ENCODE data around the gene RNF213. TPM values are rescaled to one million over a fixed set of nuclear protein-coding genes. Genes with fewer than 3 reads are reported as not detected.

The RNF213 gene
- total and polyA plus RNA-seq, 2 of the 8 experiments (the other 6 are each of a cell fraction or from before 2014, with no cell fraction given) = 33.8 to 62.8 TPM

- no peak overlapping the region for H4K91ac ChIP-seq (replicated peaks; ENCODE audit: insufficient read length, low read length)
- H2AFZ ChIP-seq (ENCODE audit: low read length) = no peak overlapping the region
- H3K36me3 ChIP-seq (ENCODE audit: control insufficient read depth in 2 of 4, insufficient read depth in 4 of 4, low read length in 3 of 4) = peaks cover 2 to 45% (median 24%) of the 10 kb centered on the region in 4 experiments
- WGBS, 2 experiments (ENCODE audit: extremely low coverage in 1 of 2, insufficient coverage in 1 of 2, insufficient read length in 1 of 2, insufficient replicate concordance in 2 of 2, low coverage in 1 of 2, low lambda C conversion rate in 2 of 2, missing lambda C conversion rate in 1 of 2) = 90% methylated on average over 4 of the region's 4 CpGs; no CpG with 5 or more reads in 1 of the 2 experiments
- H3K27ac ChIP-seq (ENCODE audit: low read depth, low read length) = no peak overlapping the region
- H3K23me2 ChIP-seq (ENCODE audit: low read depth, low read length) = peaks cover 7% of the 10 kb centered on the region; the same call in 1 of the 2 replicates
- no peak overlapping the region for H2BK20ac ChIP-seq (ENCODE audit: low read length)
- 0 out of 4 replicates have a peak, but pooled peaks cover 0 to 4% of the 10 kb centered on the region in 2 experiments for H3K9me3 ChIP-seq (ENCODE audit: insufficient read depth in 2 of 2, low read depth in 1 of 2, low read length in 1 of 2)
- no peak overlapping the region for H2BK120ac ChIP-seq (replicated peaks; ENCODE audit: low read depth, low read length)
- H3K9ac ChIP-seq (replicated peaks in 1 of 4; ENCODE audit: extremely low read depth in 1 of 4, low read depth in 3 of 4, low read length in 3 of 4) = no peak overlapping the region
- no peak overlapping the region for H2BK5ac ChIP-seq (ENCODE audit: low read depth, low read length)
- no peak for FAIRE-seq
- no peak overlapping the region for H3K4ac ChIP-seq (replicated peaks; ENCODE audit: insufficient read length, low read depth, low read length)
- no peak overlapping the region for H2AK5ac ChIP-seq (ENCODE audit: low read depth, low read length)
- no peaks in the 10 kb centered on the region for H3K4me1 ChIP-seq (replicated peaks in 1 of 4; ENCODE audit: control insufficient read depth in 3 of 4, insufficient read depth in 4 of 4, low read length in 3 of 4)
- no peak overlapping the region for H4K8ac ChIP-seq (ENCODE audit: extremely low read depth, insufficient read depth, low read length)
- CTCF ChIA-PET (ENCODE audit: partially characterized antibody) = interaction anchor here (1.4 to 1.8 kb wide), 3 partner anchors 26 to 125 kb away, joined by 3 to 5 read pairs (median 4); no protein-coding TSS in a partner anchor
- POLR2A ChIA-PET (ENCODE audit: partially characterized antibody) = no interaction called here
- H3K4me2 ChIP-seq (ENCODE audit: insufficient read depth in 1 of 2, low read depth in 2 of 2, low read length in 2 of 2) = no peak overlapping the region
- H3K56ac ChIP-seq (replicated peaks; ENCODE audit: insufficient read length, low read depth, low read length) = no peak overlapping the region
- H3K79me2 ChIP-seq (ENCODE audit: control insufficient read depth in 1 of 2, insufficient read depth in 2 of 2, low read length in 2 of 2) = no peaks in the 10 kb centered on the region
- DNase-seq (ENCODE audit: low read depth in 1 of 2, low spot score in 2 of 2) = no peak
- no peaks in the 10 kb centered on the region for H4K20me1 ChIP-seq (replicated peaks in 1 of 2; ENCODE audit: control insufficient read depth in 1 of 2, insufficient read depth in 2 of 2, low read length in 2 of 2)
- H3K27me3 ChIP-seq (replicated peaks in 1 of 4; ENCODE audit: control insufficient read depth in 3 of 4, extremely low read depth in 1 of 4, insufficient read depth in 3 of 4, low read length in 3 of 4) = no peaks in the 10 kb centered on the region
- H3K18ac ChIP-seq (ENCODE audit: extremely low read depth, low read length) = no peak overlapping the region
- H2BK12ac ChIP-seq (ENCODE audit: low read depth, low read length) = no peak overlapping the region
- H3K79me1 ChIP-seq (ENCODE audit: low read depth, low read length) = no peaks in the 10 kb centered on the region; the same call in 1 of the 2 replicates
- H3K23ac ChIP-seq (ENCODE audit: insufficient read length) = no peak overlapping the region
- H4K5ac ChIP-seq (ENCODE audit: insufficient read length, low read depth, low read length) = no peak overlapping the region
- no peak overlapping the region for H3K4me3 ChIP-seq (ENCODE audit: extremely low read depth in 1 of 4, insufficient read depth in 2 of 4, low read depth in 3 of 4, low read length in 4 of 4)
- H3K14ac ChIP-seq (ENCODE audit: insufficient read length) = no peak overlapping the region
- H2BK15ac ChIP-seq (ENCODE audit: low read length) = no peak overlapping the region
- TF ChIP-seq EZH2 (IDR thresholded peaks at IDR 0.05; ENCODE audit: low read depth, low read length, severe bottlenecking) (no peak), SIX5 (IDR thresholded peaks at IDR 0.05; ENCODE audit: low read depth, low read length) (no peak), RNF2 (IDR thresholded peaks at IDR 0.05; ENCODE audit: borderline replicate concordance, low read depth, low read length, missing control alignments, poor library complexity, severe bottlenecking) (no peak), BACH1 (IDR thresholded peaks at IDR 0.05; ENCODE audit: low read length) (no peak), TAF7 (optimal IDR thresholded peaks at IDR 0.05; ENCODE audit: borderline replicate concordance, low read depth, low read length) (no peak), SIN3A (conservative IDR thresholded peaks at IDR 0.05 in 1 of 2, IDR thresholded peaks at IDR 0.05 in 1 of 2; ENCODE audit: low read depth in 1 of 2, low read length in 2 of 2) (no peak), NRF1 (IDR thresholded peaks at IDR 0.05; ENCODE audit: low read depth, low read length) (no peak), CTBP2 (IDR thresholded peaks at IDR 0.05; ENCODE audit: borderline replicate concordance, insufficient read depth, insufficient read length, low read length) (no peak), ATF2 (IDR thresholded peaks at IDR 0.05; ENCODE audit: low read length) (no peak), ZNF274 (IDR thresholded peaks at IDR 0.05; ENCODE audit: borderline replicate concordance, extremely low read depth, low read length) (no peak), BCL11A (IDR thresholded peaks at IDR 0.05; ENCODE audit: low read depth in 2 of 2, low read length in 2 of 2) (no peak), CEBPB (IDR thresholded peaks at IDR 0.05; ENCODE audit: low read depth, low read length) (no peak)
These were observed 59.3 kb downstream of the RNF213 start for GRCh38 chr17:80319999-80320344.

Data from H1 (cell line).